Subcutaneous adipose tissue (tissue), 4 donors: ENCODE results near the gene KRT35. TPM values are rescaled to one million over a fixed set of nuclear protein-coding genes. Genes with fewer than 3 reads are reported as not detected.

Experiments used
- CTCF ChIP-seq: fragments of 450-650 bp; IDR thresholded peaks from one replicate; pipeline ENCODE4 v1.5.1; 2016; ENCODE audit warnings: low read depth, mild to moderate bottlenecking, control low read depth, antibody characterized with exemption, moderate library complexity
- total RNA-seq, 4 donors: library from RNA; depleted of rRNA; stranded (reverse); fragments of >200 nt; gene quantifications; one replicate each; pipeline ENCODE4 v1.1.0, GENCODE V29; 2016

The KRT35 gene
- total RNA-seq, 4 donors from 2014 or later, result not detected

GRCh38 chr17:41518789-41519449 lies 38.0 kb upstream of the KRT35 start, which contains the start of gene KRT15:
TSS of gene KRT15 (minus strand) at chr17:41518890. CDS start at chr17:41518827, 63 bp downstream.
- no peak for TF ChIP-seq CTCF

- no peak for TF ChIP-seq CTCF
These were observed 37.1 kb upstream of the KRT35 start for GRCh38 chr17:41518031-41518430.

- no peak for TF ChIP-seq CTCF
These were observed 35.9 kb upstream of the KRT35 start for GRCh38 chr17:41516830-41517283.

- TF ChIP-seq CTCF, result no peak
These were observed 35.3 kb upstream of the KRT35 start for GRCh38 chr17:41516147-41516829.

- no peak for TF ChIP-seq CTCF
These were observed 32.2 kb upstream of the KRT35 start for GRCh38 chr17:41513168-41513547.

- TF ChIP-seq CTCF, result no peak
These were observed 31.7 kb upstream of the KRT35 start for GRCh38 chr17:41512546-41513167.

GRCh38 chr17:41511716-41512115 lies 30.8 kb upstream of the KRT35 start:
- TF ChIP-seq CTCF, result no peak
